H1 (cell line): ENCODE measurements around the gene TNS3. TPM values are rescaled to one million over a fixed set of nuclear protein-coding genes. Genes with fewer than 3 reads are reported as not detected.

ENCODE experiments used
- NANOG ChIP-seq: IDR thresholded peaks from 2 replicates; pipeline ENCODE4 v1.6.1; 2011; ENCODE audit warnings: low read length, low read depth, mild to moderate bottlenecking, inconsistent platforms; ENCODE audit not compliant: insufficient read depth, poor library complexity, severe bottlenecking
- polyA plus RNA-seq, 7 experiments: library from polyadenylated mRNA; depleted of rRNA in 3 of 7; stranded (reverse) in 5 of 7; unstranded in 2 of 7; fragments of >200 nt in 5 of 7; fragments of 200-250 nt in 2 of 7; gene quantifications; 1 replicate in 5 of 7; 2 replicates in 1 of 7; 4 replicates in 1 of 7; pipeline versions ENCODE4 v1.2.1 to v1.2.3, GENCODE V29; 2011 to 2013; ENCODE audit warnings: missing spikeins in 2 of 7, mixed read lengths in 2 of 7
- total RNA-seq: library from RNA; stranded (reverse); fragmentation: NEBNext Ultra II Directional; extraction: Animal tissue kit (Norgen Biotek cat#: 25700); gene quantifications from 2 replicates; pipeline ENCODE4 v1.2.1, GENCODE V29; 2021

Gene TNS3
- total and polyA plus RNA-seq, 2 of the 8 experiments (the other 6 are each of a cell fraction or from before 2014, with no cell fraction given): 11.9 to 24.2 TPM

GRCh38 chr7:47298636-47299035 is 283.3 kb downstream of the TNS3 start (continued):
- TF ChIP-seq NANOG: no peak
- TF ChIP-seq, all 59 proteins: peak for 0
